ENCODE results near the gene CLDN4.

- TF ChIP-seq ZNF274 (IDR thresholded peaks at IDR 0.05; ENCODE audit: low read depth, low read length) (no peak), SUZ12 (IDR thresholded peaks at IDR 0.05; ENCODE audit: extremely low read depth, insufficient read depth, insufficient read length) (no peak)
Observed at GRCh38 chr7:73789051-73789450, 41.7 kb upstream of the CLDN4 start.
